Skeletal muscle tissue (tissue), 4 donors: ENCODE data around the gene TRAK1. TPM values are rescaled to one million over a fixed set of nuclear protein-coding genes. Genes with fewer than 3 reads are reported as not detected.

Experiments used
- H3K27ac ChIP-seq: one replicate; pipeline ENCODE4 v1.7.0; 2013; ENCODE audit warnings: mild to moderate bottlenecking, low read depth, low read length, inconsistent platforms
- H3K27me3 ChIP-seq, 3 donors: one replicate each; pipeline ENCODE4 v1.7.0; 2013; ENCODE audit warnings: low read length in 3 of 3; ENCODE audit not compliant: control insufficient read depth in 3 of 3, insufficient read depth in 3 of 3
- H3K36me3 ChIP-seq, 3 donors: one replicate each; pipeline ENCODE4 v1.7.0; 2013; ENCODE audit warnings: low read length in 3 of 3; ENCODE audit not compliant: control insufficient read depth in 3 of 3, insufficient read depth in 3 of 3
- H3K4me1 ChIP-seq, 3 donors: one replicate each; pipeline ENCODE4 v1.7.0; 2013; ENCODE audit warnings: low read length in 3 of 3, mild to moderate bottlenecking in 3 of 3; ENCODE audit not compliant: control insufficient read depth in 3 of 3, insufficient read depth in 3 of 3
- H3K4me3 ChIP-seq, 3 donors: one replicate each; pipeline ENCODE4 v1.7.0; 2013; ENCODE audit warnings: low read length in 3 of 3
- H3K9ac ChIP-seq, 3 donors: one replicate each; pipeline ENCODE4 v1.7.0; 2013; ENCODE audit warnings: low read length in 3 of 3, mild to moderate bottlenecking in 3 of 3, moderate library complexity in 2 of 3, low read depth in 1 of 3
- H3K9me3 ChIP-seq, 3 donors: one replicate each; pipeline ENCODE4 v1.7.0; 2013; ENCODE audit warnings: low read length in 3 of 3; ENCODE audit not compliant: control insufficient read depth in 3 of 3
- total RNA-seq: library from RNA; depleted of rRNA; stranded (reverse); fragments of >200 nt; gene quantifications from one replicate; pipeline ENCODE4 v1.2.3, GENCODE V29; 2014
- donor health status: Osteomylitis.

The TRAK1 gene
- total RNA-seq, 1 donor from 2014 or later: 57.9 TPM

- Histone ChIP-seq H3K9me3 (peaks cover 3 to 7% (median 4%) of the 10 kb centered on the region in 3 donors), H3K9ac (no peak overlapping the region), H3K36me3 (no peaks in the 10 kb centered on the region), H3K27me3 (peaks cover 0 to 4% (median 2%) of the 10 kb centered on the region in 3 donors), H3K4me1 (no peaks in the 10 kb centered on the region), H3K27ac (no peak overlapping the region), H3K4me3 (no peak overlapping the region)
Observed at GRCh38 chr3:42236611-42237010, 145.5 kb downstream of the TRAK1 start.

- Histone ChIP-seq H3K4me1 (peaks cover 0 to 2% (median 0%) of the 10 kb centered on the region in 3 donors), H3K27me3 (peaks cover 0 to 8% (median 3%) of the 10 kb centered on the region in 3 donors), H3K9ac (no peak overlapping the region), H3K4me3 (no peak overlapping the region), H3K36me3 (no peaks in the 10 kb centered on the region), H3K9me3 (no peaks in the 10 kb centered on the region), H3K27ac (no peak overlapping the region)
Observed at GRCh38 chr3:42246091-42246490, 154.9 kb downstream of the TRAK1 start.

DNA sequence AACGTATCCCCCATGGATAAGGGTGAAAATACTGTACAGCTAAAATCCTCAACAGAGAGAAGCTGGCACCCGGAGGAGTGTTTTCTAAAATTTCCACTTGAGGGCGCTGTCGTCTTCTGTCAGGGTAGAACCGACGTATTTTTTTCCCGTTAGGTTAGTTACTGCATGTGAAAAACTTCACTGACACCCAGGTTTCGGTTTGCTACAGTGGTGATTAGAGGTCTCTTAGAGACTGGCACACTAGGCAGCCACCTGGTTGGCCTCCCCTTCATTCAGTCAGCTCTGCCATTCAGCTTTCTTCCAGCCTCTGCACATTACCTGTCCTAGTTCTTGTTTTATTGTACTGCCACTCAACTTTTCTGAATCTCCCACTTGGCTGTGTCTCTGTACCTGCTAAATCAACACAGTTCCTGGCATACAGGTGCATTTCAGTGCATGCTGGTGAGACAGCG, 156.4 kb downstream of the TRAK1 start:
- Histone ChIP-seq H3K4me3 (peak overlapping the region in 1 of 3 donors; percentile 49), H3K36me3 (no peaks in the 10 kb centered on the region), H3K9me3 (no peaks in the 10 kb centered on the region), H3K27me3 (peaks cover 3 to 8% (median 6%) of the 10 kb centered on the region in 3 donors), H3K27ac (no peak overlapping the region), H3K4me1 (peaks cover 0 to 2% (median 0%) of the 10 kb centered on the region in 3 donors), H3K9ac (peak overlapping the region in 2 of 3 donors; percentile 5 to 26)

DNA sequence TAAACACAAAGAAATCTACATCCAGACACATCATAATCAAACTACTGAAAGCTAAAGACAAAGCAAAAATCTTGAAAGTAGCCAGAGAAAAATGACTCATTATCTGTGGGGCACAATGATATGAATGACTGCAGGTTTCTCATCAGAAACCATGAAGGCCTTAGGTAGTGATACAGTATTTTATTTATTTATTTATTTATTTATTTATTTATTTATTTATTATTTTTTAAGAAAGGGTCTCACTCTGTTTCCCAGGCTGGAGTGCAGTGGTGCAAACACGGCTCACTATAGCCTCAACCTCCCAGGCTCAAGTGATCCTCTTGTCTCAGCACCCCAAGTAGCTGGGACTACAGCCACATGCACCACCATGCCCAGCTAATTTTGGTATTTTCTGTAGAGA, 159.6 kb downstream of the TRAK1 start:
- Histone ChIP-seq H3K27ac (no peak overlapping the region), H3K9ac (no peak overlapping the region), H3K9me3 (no peaks in the 10 kb centered on the region), H3K4me3 (no peak overlapping the region), H3K4me1 (peaks cover 0 to 2% (median 0%) of the 10 kb centered on the region in 3 donors), H3K27me3 (peaks cover 6 to 12% (median 8%) of the 10 kb centered on the region in 3 donors), H3K36me3 (no peaks in the 10 kb centered on the region)

- Histone ChIP-seq H3K27me3 (peaks cover 8 to 11% (median 9%) of the 10 kb centered on the region in 3 donors), H3K36me3 (no peaks in the 10 kb centered on the region), H3K4me1 (no peaks in the 10 kb centered on the region), H3K27ac (no peak overlapping the region), H3K9me3 (no peaks in the 10 kb centered on the region), H3K4me3 (no peak overlapping the region), H3K9ac (no peak overlapping the region)
Observed at GRCh38 chr3:42254566-42254965, 163.4 kb downstream of the TRAK1 start.

DNA sequence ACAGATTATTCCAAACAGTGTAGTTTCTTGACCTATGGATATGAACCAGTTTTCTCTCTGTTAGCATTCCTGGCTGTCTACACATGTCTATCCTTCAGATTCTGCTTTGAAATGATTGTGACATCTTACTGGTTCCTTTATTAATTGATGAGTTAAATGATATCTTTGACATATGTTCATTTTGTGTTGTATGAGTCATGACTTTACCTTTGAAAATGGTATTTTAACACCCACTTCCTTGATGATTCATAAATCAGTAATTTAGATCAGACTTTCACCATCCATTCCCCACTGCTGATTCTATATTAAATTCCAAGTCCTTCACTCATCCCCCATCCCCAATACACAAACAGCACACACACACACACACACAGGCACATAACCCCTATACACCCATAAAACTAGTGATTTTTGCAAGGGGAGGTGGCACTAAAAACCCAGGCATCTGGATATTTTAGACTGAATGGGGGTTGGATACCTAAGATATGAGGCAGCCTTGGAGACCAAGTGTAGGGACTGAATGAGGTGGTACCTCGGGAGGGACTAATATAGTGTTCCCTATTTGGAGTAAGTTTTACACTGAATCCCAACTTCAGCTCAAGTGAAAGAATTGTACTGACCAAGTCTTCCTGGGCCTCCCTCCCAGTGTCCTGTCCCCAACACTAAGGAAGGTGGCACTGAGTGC, 165.1 kb downstream of the TRAK1 start:
- Histone ChIP-seq H3K4me1 (no peaks in the 10 kb centered on the region), H3K9me3 (no peaks in the 10 kb centered on the region), H3K9ac (no peak overlapping the region), H3K36me3 (no peaks in the 10 kb centered on the region), H3K27ac (no peak overlapping the region), H3K4me3 (no peak overlapping the region), H3K27me3 (peaks cover 18 to 26% (median 21%) of the 10 kb centered on the region in 3 donors)

DNA sequence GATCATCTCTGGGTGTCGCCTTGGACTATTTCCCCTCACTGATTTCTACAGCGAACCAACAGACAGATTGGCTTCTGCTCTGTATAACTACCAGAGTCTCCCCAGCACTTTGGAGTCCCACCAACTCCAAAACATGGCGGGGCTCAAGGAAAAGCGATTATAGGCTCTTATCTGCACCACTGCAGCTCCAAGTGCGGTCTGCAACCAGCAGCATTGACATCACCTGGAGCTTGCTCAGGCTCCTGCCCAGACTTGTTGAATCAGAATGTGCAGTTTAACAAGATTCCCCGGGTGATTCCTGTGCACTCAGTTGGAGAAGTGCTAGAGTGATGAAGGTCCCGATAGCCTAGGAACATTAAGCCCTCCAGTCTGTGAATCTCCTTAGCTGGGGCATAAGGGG, 165.8 kb downstream of the TRAK1 start:
- Histone ChIP-seq H3K4me1 (no peaks in the 10 kb centered on the region), H3K36me3 (no peaks in the 10 kb centered on the region), H3K9me3 (no peaks in the 10 kb centered on the region), H3K27ac (no peak overlapping the region), H3K9ac (no peak overlapping the region), H3K4me3 (no peak overlapping the region), H3K27me3 (peaks cover 18 to 32% (median 23%) of the 10 kb centered on the region in 3 donors)

- H3K4me1 ChIP-seq: peaks cover 10 to 14% (median 12%) of the 10 kb centered on the region in 3 donors
- H3K9me3 ChIP-seq: no peaks in the 10 kb centered on the region
- H3K27ac ChIP-seq: no peak overlapping the region
- no peak overlapping the region for H3K9ac ChIP-seq
- H3K27me3 ChIP-seq: peaks cover 56 to 59% (median 58%) of the 10 kb centered on the region in 3 donors
- no peak overlapping the region for H3K4me3 ChIP-seq
- H3K36me3 ChIP-seq: no peaks in the 10 kb centered on the region
Observed at GRCh38 chr3:42262525-42262924, 171.4 kb downstream of the TRAK1 start.

GRCh38 chr3:42263354-42264346, 172.5 kb downstream of the TRAK1 start:
- H3K4me1 ChIP-seq: peaks cover 10 to 14% (median 12%) of the 10 kb centered on the region in 3 donors
- H3K4me3 ChIP-seq: peak overlapping the region in 2 of 3 donors; percentile 7 to 41
- H3K36me3 ChIP-seq: no peaks in the 10 kb centered on the region
- H3K9ac ChIP-seq: no peak overlapping the region
- H3K9me3 ChIP-seq: no peaks in the 10 kb centered on the region
- H3K27ac ChIP-seq: no peak overlapping the region
- H3K27me3 ChIP-seq: peaks cover 60 to 66% (median 60%) of the 10 kb centered on the region in 3 donors
